GM11168 (cell line): Measurements from ENCODE around the gene GFRA4.

Experiments
- in situ Hi-C: fragments of 300-500 bp; cut with MboI; formaldehyde crosslinking; loops from one replicate; pipeline ENCODE4 v1.12.0; 2022; ENCODE audit warnings: low sequenced_read_pairs; ENCODE audit not compliant: unreplicated experiment

GFRA4 gene

DNA sequence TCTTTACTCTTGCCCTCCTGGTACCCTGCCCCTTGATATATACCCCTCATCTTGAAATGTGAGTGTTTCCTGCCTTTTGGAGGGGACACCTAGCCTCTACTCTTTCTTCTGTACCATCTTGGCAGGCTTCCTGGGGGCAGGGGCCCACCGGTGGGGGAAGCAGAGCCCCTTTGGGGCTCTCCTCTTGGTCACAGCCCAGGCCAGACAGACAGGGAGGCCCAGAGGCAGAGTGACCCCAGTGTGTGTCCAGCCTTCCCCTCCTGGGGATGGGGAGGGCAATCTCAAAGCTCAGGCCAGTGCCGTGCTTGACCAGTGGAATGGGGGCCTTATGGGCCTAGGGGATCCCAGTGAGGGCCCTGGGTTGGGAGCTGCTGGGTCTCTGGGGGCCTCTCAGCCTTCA lies 15.0 kb upstream of the GFRA4 start:
- in situ Hi-C loops = no loop called here

DNA sequence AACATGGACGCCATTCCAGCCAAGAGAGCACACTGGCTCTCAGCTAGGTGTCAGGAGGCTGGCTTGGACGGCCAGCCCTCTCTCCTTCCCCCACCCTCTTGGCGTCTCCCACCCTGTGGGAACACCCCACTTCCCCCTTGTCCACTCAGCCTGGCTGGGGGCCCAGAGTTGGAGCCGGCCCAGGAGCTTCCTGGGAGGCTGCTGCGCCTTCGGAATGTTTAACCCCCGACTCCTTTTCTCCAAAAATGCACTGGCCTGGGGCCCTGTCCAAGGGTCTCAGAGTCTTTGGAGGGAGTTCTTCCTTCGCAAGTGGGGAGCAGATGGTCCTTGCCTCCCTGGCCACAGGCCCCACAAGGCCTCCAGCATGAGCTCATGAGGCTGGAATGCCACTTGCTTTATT lies 14.5 kb upstream of the GFRA4 start:
- in situ Hi-C loops = no loop called here

DNA sequence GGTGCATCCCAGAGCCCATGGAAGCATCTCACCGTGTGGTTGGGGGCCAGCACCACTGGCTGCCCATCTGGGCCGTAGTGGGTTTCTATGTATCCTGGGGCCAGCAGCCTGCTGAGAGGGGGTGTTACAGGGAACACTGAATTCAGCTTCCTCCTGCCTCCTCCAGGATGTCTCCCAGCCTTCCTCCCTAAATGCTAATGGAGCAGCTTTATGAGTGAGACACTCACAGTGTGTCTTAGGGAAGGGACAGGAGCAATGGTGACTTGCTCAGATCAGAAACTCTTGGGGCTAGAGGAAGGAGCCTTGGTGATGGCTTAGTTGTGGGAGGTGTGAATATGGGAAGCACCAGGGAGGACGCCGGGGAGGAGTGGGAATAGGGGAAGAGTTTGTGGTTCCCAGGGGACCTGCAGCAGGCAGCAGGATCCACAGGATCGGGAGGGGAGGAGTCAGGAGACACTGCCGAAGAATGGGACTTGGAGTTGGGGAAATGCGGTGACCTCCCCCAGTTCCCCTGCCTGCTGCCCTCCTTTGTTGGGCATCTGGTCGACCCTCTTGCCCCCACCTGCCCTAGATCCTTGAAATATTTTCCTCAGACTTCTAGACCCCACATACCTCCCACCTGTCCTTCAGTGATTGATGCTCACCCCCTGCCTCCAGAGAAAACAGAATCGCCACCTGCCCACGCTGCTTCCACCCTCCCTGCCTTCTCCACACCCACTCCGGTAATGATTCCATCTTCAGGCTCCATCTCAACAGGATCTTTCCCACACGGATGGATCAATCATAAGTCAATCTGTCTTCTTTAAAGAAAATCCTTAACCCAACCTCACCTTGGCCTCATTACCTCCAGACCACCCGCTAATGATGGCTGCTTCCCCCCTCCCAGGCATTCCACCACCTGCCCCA lies 12.0 kb upstream of the GFRA4 start:
- in situ Hi-C loops = no loop called here

DNA sequence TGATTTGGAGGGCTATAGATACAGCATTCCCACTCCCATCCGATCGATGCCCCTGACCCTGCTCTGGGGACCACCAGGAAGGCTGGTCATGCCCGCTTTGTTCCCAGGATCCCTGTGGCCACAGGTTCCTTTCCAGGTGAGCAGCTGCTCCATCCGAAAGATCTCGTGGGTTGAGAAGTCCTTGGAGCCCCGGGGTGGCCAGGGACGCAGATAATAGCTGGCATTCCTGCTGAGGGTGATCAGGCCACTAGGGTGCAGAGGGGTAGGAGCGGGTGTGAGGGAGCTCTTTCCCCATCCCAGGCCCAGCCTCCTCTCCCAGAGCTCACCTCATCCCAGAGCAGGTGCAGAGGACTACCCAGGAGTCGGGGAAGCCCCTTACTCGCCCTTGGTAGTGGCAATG lies 11.2 kb upstream of the GFRA4 start:
- in situ Hi-C loops = no loop called here

DNA sequence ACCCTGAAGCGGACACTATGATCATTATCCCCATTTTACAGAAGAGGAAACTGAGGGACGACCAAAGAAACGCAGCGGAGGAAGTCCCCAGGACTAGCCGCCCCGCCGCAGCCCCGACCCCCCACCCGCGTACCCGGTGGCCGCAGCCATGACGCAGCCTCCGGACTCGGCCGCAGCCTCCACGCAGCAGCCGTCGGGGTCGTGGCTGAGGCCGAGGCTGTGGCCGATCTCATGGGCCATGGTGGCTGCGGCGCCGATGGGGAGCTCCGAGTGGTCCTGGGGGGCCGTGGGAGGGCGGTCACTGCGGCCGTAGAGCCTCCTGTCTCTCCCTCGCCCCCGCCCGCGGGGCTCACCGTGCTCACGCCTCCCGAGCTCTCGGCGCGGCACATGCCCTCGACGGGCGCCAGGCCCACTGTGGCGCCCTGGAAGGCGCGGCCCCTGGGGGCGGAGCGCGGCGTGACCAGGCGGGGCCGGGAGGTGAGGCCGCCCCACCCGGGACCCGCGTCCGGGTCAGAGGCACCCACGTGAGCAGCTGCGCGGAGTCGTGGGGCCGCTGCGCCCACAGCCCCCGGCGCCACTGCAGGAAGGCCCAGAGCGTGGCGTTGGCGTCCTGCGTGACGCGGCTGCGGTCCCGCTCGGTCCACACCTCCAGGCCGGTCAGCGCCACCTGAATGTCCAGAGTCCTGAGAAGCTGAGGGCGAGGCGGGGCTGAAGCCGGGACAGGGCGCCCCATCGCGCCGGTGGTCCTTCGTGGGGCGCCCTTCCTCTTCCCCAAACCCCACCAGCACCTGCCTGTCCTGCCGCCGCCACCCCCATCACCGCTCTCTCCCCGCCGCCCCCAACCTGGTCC lies 10.2 kb upstream of the GFRA4 start:
- in situ Hi-C loops = no loop called here

DNA sequence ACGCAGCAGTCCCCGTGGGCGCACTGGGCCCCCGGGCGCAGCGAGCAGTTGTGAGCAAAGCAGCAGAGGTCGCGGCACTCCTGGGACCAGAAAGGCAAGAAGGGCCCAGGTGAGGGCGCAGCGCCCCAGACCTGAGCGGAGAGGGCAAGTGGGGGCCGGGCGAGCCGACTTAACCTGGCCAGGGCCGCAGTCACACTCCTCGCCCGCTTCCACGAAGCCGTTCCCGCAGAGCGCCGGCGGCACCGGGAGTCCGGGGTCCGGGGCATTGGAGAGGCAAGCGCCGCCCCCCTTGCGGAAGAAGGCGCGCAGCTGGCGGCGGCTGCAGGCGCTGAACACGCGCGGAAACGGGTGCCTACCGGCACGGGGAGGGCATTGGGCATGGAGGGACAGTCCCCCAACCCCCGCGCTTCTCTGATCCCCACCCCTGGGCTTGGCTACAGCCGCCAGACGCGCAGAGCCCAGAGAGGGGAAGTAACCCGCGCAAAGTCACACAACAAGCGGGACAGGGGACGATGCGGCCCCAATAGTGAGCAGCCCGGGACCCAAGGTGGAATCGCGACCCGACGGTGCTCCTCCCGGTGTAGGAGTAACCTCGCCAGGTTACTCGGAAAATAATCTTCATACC lies 9.5 kb upstream of the GFRA4 start:
- in situ Hi-C loops = no loop called here

DNA sequence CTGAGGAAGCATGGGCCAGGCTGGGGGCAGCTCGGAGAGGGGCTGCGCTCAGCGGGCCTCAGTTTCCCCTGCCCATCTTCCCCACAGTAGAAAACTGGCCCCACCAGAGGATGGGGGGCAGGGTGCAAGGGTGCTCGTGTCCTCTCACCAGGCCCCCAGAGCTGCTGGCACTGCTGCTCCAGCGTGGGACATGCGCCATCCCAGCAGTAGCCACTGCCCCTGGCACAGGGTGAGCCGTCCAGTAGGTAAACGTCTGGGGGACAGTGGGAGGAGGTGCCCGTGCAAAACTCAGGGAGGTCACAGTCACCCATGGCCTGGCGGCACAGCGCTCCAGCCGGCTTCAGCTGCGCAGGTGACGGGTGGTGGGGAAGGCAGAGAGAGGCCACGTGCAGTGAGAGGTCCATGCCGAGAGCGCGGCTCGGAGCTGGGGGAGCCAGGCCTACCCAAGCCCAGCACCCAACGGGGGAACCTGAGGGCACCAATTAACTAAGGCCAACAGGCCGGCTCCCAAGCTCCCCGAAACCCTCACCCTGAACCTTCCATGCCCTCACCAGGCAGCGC lies 8.9 kb upstream of the GFRA4 start:
- in situ Hi-C loops = no loop called here

DNA sequence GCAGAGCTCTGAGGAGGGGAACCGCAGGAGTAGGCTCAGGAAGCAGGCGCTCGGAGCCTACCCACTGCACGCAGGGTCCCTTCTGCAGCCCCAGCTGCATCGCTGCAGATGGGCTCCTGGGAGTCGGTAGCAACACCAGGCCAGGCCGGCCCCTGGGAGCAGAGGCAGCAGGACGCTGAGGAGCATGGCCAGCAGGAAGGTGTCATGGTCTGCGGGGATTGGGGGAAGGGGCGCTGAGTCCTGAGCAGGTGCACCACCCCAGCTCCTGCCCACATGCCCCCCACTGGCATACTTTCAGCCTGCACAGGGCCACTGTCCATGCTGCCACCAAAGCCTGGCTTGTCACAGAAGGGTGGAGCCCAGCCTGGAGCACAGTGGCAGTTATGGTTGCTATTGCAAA lies 7.7 kb upstream of the GFRA4 start:
- in situ Hi-C loops = no loop called here

DNA sequence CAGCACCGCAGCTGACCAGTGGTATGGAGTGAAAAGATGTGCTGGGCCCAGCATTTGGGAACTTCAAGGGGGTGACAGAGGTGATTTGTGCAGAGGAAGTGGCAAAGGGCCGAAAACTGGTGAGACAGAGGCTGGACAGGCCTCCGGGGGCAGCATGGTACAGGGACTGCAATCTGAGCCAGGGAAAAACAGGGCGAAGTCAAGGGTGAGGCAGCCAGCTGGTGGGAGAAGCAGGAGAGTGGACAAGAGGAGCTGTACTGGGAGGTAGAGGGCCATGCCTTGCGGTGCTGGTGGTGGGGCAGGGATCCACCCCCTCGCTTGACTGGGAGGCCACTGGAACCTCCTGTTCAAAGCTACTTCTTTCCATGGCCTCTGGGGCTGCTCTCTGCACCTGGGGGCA lies 7.3 kb upstream of the GFRA4 start:
- in situ Hi-C loops = no loop called here

DNA sequence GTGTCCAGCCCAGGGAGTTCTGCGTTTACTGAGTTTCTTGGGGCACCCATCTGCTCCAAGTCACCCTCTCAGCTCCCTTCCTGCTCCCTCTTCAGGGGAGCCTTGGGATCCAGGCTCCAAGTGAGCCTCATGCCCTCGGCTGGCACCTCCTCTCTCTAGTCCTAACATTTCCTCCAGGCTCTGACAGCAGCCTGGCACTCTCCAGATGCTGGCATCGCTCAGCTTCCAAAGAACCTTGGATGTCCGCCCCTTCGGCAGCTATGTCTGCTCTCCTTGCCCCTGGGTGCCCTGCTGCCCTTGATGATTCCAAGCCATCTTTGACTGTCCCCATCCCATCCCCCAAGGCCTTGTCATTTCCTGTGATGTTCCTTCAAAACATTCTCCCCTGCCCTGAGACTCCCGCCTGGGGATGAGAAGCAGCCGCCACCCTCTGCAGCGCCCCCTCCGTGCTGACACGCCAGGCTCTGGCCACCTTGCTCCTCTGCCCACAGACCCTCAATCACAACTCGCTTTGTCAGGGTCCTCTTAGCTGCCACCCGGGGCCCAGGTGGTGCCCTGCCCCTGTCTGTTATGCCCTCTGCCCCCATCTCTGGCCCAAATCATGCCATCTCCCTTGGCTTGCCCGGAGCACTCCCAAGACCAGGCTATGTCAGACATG lies 6.6 kb upstream of the GFRA4 start:
- in situ Hi-C loops = no loop called here

DNA sequence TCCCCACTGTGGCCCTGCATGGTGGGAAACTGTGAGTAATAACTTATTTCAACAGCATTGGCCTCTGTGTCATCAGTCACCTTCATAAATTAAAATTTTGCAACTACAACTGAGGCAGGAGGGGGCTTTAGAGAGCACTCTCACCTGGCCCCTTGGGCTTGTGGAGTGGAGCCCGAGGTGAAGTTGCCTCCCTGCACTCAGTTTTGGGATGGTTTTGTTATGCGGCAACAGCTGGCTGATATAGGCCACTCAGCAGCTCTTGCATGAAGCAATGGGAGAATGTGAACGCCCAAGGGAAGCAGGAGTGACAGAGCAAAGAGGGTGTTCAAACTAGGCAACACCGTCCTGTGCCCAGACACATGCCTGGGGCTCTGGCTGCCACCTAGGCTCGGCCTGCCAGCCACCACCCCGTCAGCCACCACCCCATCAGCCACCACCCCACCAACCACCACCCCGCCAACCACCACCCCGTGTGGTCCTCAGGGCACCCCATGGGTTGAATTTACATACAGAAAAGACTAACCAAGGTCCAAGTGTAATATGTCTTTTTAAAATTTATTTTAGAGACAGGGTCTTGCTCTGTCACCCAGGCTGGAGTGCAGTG lies 4.3 kb upstream of the GFRA4 start:
- in situ Hi-C loops = no loop called here

DNA sequence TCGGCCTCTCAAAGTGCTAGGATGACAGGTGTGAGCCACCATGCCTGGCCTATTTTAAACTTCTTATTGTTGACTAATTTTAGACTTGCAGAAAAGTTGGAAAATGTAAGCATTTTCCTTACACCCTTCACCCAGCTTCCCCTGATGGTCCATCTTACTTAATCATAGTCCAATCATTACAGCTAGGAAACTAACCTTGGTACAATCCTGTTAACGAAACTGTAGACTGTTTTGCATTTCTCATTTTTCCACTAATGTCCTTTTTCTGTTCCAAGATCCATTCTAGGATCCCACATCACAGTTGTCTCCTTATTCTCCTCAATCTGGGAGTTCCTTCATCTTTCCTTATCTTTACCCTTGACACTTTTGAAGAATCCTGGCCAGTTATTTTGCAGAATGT lies 659 bp upstream of the GFRA4 start:
- in situ Hi-C loops = no loop called here

DNA sequence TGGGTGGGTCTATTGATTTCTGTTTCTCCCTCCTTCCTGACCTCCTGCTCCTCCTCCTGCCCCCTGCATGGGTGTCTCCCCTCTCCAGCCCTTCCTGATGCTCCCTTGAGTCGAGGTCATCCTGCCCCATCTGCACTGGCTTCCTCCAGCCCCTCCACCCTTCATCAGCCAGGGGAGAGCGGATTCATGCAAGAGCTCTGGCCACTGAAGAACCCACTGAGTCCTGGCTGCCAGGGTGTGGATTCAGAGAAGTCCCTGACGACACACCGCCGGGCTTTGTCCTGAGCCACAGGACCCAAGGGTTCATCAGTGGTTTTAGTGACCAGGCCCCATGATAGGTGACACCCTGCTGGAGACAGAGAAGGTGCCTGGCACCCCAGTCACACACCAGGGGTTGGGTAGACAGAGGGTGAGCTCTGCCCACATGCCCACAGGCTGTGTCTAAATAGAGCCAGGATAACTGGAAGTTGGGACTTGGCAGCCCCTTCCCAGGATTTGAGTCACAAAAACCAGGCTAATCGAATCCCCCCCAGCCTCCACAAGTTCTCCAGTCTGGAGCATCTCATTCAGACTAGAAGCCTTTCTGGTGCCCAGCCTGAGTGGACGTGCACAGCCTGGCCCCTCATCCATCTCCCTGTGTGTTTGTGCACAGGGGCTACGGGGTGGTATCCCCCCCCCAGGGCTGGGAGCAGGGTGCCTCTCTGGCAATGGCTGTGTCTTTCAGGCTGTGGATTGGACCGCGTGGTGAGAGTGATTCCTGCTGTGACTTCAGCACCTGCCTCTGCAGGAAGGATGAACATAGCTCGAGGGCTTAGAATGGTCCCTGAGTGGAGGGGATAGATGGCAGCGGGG lies 1.2 kb downstream of the GFRA4 start:
- in situ Hi-C loops = no loop called here

DNA sequence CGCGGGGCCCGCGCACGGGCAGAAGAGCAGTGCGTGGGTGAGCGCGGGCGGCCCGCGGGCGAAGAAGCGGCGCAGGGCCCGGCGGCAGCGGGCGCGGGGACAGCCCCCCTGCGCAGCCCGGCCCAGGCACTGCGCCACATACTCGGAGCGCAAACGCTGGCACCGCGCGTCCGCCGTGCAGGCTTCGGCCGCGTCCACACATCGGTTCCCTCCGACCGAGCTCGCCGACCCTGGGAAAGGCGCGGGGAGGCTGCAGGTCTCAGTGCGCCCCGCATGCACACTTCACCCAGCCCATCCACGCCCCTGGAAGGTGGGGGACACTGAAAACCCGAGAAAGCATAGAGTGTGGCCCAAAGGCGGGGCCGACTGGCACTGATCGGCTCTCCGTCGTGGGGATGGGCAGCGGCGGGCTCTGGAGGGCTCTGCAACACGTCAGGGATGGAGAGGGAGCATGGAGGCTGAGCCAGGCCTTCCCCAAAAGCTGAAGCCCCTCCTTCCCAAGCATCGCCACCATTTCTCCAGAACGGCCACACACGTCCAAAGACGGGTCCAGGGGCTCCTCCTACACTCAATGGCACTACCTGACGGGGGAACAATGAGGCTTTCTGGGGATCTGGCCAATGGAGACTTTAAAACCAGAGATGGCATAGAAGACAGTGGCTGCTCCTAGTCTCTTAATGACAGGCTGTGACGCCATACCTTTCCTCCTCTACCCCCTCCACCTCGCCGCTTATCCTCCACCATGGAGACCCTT lies 2.0 kb downstream of the GFRA4 start:
- in situ Hi-C loops = no loop called here

DNA sequence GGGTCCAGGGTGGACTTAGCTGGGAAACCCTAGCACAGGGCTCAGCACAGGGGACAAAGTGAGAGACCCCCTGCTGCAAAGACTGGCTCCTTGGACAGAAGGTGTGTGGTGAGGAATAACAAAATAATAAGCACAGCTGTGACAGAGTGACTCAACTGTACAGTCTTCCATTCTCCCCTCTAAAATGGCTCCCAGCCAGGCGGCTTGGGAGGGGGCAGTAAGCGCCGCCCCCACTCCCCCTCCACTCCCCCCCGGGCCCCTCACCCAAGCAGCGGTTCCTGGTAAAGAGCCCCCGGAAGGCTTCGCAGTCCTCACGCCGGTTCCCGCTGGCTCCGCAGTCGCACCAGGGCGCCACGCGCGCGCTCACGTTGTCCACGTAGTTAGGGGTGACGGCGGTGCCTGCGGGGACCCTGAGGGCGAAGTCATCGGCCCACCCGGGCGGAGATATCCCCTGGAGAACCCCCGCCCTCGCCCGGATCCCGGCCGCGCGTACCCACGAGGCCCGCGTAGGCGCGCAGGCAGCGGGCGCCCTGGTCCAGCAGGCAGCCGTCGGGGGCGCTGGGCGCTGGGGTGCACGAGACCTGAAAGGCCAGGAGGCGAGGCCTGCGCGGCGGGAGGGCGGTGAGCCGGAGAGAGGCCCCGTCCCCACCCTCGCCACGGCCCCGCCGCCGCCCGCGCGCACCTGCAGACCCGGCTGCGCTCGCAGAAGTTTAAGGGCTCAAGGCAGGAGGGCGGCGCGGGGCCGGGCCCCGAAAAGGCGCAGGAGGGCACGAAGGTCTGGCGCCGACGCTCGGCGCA lies 2.7 kb downstream of the GFRA4 start:
- in situ Hi-C loops = no loop called here

DNA sequence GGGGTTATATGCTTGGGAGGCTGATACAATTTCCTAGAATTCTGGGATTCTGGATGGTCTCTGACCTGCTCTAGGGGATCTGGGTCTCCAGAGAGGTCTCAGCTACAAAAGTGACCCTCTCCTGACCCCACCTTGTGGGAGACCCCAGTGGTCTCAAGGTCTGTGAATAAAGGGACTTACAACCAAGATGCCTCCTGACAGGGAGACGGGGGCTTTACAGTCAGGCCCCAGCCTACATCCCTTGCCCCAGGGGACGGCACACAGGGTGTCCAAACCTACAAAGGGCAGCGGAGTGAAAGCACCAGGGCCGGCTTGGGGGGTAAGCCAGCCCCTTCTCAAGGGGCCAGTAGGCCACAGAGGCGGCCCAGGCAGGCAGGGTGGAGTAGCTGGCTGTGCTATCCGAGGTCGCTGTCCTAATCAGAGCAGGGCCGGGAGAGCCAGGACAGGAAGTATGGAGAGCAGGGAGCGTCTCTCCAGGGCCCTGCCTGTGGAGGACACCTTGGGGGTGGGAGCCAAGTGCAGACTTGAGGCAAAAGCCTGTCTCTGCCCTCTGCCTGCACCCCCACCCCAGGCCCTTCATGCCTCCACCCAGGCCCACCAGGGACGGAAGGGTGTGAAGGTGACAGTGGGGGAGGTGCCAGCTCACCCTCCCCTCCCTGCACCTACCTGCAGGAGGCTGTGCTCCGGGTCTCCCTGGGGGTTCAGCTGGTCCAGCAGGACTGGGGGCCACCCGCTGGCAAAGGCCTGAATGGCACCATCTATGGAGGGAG lies 3.5 kb downstream of the GFRA4 start:
- in situ Hi-C loops = no loop called here
